ENCODE results near the gene IARS1. TPM values are rescaled to one million over a fixed set of nuclear protein-coding genes. Genes with fewer than 3 reads are reported as not detected.

Gene IARS1
- total RNA-seq, 1 donor from 2014 or later, result 163 TPM

DNA sequence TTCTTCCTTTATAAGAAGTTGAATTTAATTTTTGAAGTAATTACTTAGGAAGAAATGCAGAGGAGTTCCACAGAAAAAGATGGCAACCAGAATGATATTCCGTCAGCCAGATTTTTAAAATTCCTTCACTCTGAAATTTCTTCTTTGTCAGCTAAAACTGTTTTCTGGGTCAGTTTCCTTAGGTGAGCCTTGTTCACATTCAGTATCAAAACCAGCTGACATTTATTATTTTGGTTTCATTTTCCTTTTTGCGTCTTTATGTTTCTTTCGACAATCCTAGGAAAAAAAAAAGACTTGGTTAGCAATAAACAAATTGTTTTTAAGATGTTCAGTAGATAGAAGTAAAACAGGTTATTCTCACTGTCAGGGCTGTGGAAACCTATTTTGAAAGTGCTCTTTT lies 4.1 kb upstream of the IARS1 start:
- no peak for DNase-seq (ENCODE audit: low spot score in 2 of 2)
- no peak for FAIRE-seq

- DNase-seq (ENCODE audit: low spot score in 2 of 2) (no peak), FAIRE-seq (no peak)
Observed at GRCh38 chr9:92295827-92296258, 2.3 kb upstream of the IARS1 start.

GRCh38 chr9:92295240-92295790 lies 1.8 kb upstream of the IARS1 start:
- DNase-seq (ENCODE audit: low spot score in 2 of 2) (no peak), FAIRE-seq (no peak)

GRCh38 chr9:92294297-92294676 lies 790 bp upstream of the IARS1 start:
- DNase-seq (ENCODE audit: low spot score in 2 of 2), result no peak
- no peak for FAIRE-seq

- FAIRE-seq (no peak), DNase-seq (ENCODE audit: low spot score in 2 of 2) (no peak)
Observed at GRCh38 chr9:92293075-92293354, 482 bp downstream of the IARS1 start.

DNA sequence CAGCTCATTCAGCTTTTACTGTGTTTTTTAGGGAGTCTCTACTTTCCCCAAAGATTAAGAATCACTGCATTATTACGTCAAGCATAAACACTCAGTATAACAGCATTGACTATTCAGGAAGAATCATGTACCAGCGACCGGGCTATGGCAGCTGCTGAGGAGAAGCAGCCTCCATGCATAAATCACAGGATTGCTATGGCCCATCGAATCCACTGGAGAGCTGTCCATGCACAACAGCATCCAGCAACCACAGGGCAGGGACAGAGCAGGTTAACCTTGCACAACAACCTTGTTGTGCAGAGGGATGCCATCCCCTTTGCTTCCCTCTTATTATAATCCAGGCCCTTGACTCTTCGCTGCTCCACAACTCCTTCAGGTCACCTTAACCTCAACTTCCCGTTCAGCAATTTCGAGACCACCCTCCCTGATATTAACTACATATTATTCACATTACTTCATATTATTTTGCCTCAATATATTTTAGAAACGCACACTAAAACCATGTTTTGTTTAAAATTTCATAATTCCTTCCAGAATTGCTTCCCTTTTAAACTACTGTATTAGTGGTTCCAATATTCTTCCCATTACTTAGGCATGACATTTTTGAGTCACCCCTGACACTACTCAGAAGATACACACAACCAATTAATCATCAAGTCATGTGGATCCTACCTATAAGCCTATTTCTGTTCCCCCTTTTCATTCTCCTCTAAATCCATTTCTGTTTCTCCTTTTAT lies 991 bp downstream of the IARS1 start:
- DNase-seq (ENCODE audit: low spot score in 2 of 2) (no peak), FAIRE-seq (no peak)

GRCh38 chr9:92291577-92291976 lies 1.9 kb downstream of the IARS1 start:
- FAIRE-seq (no peak), DNase-seq (ENCODE audit: low spot score in 2 of 2) (no peak)

GRCh38 chr9:92290785-92291429 lies 2.6 kb downstream of the IARS1 start:
- DNase-seq (ENCODE audit: low spot score in 2 of 2) (no peak), FAIRE-seq (no peak)

DNA sequence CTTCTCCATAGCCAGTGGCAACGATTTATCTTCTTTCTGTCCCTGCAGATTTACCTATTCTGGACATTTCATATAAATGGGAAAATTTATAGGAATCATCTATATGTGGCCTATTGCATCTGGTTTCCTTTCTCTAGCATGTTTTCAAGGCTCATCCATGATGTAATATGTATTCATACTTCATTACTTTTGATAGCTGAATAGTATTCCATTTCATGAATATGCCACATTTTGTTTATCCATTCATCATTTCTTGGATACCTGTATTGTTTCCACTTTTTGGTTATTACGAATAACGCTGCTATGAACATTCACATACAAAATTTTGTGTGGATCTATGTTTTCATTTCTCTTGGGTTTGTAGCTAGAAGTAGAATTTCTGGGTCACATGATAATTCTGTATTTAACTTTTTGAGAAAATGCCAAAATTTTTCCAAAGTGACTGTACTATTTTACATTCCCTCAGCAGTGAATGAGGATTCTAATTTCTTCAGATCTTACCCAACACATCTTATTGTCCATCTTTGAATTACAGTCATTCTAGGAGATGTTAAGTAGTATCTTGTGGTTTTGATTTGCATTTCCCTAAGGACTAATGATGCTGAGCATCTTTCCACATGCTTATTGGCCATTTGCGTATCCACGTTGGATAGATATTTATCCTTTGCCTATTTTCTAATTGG lies 3.6 kb downstream of the IARS1 start:
- no peak for DNase-seq (ENCODE audit: low spot score in 2 of 2)
- FAIRE-seq, result no peak

- FAIRE-seq, result no peak
- no peak for DNase-seq (ENCODE audit: low spot score in 2 of 2)
Observed at GRCh38 chr9:92279302-92279701, 14.2 kb downstream of the IARS1 start.

DNA sequence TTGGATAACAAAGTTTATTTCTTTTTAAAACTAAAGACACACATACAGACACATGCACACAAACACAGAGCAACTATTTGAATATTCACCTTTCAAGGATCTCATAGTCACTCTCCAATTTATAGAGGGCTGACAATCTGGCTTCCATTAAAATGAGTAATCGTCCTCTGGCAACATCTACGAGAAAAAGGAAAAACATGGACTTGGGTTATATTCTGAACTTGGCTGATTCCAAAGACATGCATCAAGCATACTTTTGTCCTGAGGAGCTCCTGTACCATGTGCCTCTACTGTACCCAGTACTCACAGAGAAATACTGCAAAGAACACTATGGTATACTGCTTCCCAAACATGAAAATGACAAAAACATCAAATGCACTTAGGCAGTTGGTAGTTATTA lies 15.4 kb downstream of the IARS1 start:
- DNase-seq (ENCODE audit: low spot score in 2 of 2), result no peak
- FAIRE-seq, result no peak

DNA sequence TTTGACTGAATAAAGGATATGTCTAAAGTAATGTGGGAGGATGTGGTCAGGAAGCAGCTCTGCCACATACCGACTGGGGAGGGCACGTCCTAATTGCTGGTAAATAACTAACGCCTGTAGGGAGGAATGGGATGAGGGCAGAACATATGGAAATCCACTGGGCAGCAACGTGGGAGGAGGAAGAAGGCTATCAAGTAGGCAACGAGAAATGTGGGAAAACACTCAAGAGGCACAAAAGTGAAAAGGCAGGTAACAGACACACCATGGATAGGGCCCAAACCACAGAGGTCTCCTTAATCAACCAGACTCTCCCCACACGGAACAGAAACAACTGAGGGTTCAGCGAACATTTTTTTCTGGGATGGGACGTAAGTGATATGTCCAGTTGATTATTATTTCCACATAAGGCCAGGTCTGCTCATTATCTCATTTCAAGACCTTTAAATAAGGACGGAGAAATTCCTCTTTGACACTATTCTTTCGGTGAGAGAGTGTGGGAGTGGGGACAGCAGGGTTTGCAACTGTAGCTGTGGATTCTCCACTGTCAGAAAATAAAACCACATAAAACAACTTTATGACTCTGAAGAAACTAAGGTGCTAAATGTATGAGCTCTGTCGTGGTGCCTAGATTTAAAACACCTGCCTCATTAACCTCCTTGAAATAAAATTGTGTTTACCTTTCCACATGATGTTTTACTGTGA lies 17.0 kb downstream of the IARS1 start:
- DNase-seq (ENCODE audit: low spot score in 2 of 2), result no peak
- FAIRE-seq, result no peak

DNA sequence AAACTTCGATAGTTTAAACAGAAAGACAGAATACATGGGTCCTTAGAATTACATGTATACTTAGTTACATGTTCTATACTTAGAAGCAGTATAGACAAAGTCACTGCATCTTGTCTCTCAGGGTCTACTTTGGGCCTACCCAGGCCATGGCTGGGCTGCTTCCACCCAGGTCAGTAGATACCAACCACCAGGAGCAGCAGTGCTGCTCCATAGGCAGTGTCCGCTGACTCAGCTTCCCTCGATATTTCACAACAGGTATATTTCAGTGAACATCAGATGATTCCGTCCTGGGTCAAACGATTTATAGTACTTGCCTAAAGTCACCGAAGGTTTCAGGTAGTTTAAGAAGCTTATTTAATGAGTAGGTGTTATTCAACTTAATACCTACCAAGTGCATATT lies 18.0 kb downstream of the IARS1 start:
- FAIRE-seq (no peak), DNase-seq (ENCODE audit: low spot score in 2 of 2) (no peak)

- no peak for FAIRE-seq
- no peak for DNase-seq (ENCODE audit: low spot score in 2 of 2)
Observed at GRCh38 chr9:92270511-92270910, 23.0 kb downstream of the IARS1 start.

- FAIRE-seq (no peak), DNase-seq (ENCODE audit: low spot score in 2 of 2) (no peak)
Observed at GRCh38 chr9:92266486-92266885, 27.0 kb downstream of the IARS1 start.

DNA sequence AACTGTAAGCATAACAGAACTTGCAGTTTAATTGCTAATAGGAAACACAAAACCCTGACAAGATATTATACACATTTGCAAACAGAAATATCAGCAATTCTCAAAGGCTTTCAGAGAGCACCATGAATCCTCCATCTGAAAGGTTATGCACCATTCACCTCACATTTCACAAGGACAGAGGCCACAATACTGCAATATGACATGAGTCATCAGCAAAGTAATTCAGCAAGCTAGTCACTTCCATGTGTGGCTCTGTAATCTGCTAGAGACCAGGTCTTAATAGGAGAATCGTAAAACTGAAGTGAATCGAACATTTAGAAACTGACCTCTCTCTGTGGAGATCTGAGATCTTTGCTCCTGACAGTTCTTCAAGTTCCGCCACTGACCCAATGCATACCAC lies 28.3 kb downstream of the IARS1 start:
- FAIRE-seq (no peak), DNase-seq (ENCODE audit: low spot score in 2 of 2) (no peak)

- DNase-seq (ENCODE audit: low spot score in 2 of 2) (no peak), FAIRE-seq (no peak)
Observed at GRCh38 chr9:92263131-92263530, 30.4 kb downstream of the IARS1 start.

DNA sequence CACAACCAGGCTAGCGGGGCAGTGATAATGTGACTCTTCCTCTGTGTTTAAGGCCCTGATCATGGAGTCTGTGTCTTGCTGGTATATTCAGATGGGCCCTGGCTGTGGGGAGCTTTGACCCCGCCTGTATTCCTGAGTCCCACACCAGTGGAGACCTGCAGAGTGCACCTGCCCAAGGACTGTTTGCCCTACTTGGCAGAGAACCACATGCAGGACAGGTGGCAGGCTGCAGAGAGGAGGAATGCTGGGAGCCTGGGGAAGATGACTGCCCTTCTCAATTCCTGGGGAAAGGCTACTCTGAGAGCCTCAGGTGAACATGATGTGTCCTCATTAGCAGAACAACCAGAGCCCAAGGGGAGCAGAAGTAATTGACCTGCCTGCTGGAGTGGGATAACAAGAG lies 36.2 kb downstream of the IARS1 start:
- DNase-seq (ENCODE audit: low spot score in 2 of 2), result no peak
- FAIRE-seq, result no peak

DNA sequence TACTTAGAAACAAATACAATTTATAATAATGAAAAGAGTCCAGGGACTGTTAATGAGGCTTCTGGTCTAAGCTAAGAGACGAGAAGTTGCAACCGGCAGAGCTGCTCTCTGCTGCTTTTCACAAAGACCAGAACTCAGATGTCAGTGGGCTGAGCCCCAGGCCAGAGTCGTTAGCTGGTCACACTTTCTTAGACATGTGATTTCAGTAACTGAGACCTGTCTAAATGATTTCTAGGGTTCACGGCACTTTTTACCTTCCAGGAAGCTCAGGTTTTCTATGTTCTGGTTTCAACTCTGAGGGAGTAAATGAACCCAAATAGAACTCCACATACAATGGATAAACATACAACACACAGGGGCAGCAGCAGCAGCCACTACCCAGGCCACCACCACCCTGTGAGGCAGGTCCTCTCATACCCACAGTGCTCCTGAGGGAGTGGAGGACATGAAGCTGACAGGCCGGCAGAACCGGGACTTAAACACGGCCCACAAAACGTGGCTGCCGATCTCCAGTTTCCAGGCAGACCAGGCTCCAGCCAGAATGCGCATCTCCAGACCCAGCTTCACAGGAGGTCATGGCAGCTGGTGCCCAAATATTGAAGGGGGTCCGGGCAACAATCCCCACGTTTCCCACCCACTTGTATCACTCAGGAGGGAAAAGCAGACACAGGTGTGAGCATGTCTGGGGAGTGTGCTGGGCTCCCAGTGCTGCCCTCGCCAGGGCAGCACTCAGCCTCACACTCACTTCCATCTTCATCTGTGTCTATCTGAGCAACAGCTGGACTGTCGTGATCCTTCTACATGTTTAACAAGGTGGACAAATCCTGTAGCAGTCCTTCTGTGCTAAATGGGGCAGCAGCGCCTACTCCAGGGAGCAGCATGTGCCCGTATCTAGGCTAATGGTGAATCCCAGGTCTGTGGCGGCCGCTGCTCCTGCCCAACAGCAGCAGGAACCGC lies 38.8 kb downstream of the IARS1 start:
- DNase-seq (ENCODE audit: low spot score in 2 of 2) (no peak), FAIRE-seq (no peak)

DNA sequence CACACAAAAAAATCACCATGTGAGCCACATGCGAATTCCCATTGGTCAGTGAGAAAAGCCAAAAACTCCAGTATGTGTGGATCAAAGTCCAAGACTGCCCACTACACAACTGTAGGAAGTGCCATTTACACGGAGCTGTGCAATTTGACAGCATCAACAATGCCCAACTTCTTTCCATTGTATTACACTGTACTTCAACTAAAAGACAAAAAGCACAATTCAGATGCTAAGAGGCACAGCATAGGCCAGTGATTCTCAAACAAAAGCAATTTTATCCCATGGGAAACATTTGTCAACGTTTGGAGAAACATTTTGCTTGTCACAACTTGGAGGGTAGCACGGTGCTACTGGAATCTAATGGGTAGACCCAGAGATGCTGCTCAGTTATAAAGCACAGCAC lies 39.8 kb downstream of the IARS1 start:
- FAIRE-seq, result no peak
- DNase-seq (ENCODE audit: low spot score in 2 of 2), result no peak

Measured in frontal cortex (tissue), 4 donors.